Nephron progenitor cell (in vitro differentiated cells): Measurements from ENCODE around the gene RPS6KB2.

ENCODE experiments used
- DNase-seq: peaks from one replicate; pipeline ENCODE4 v3.0.0; 2021
- H3K27ac Mint-ChIP-seq: 2 replicates; pipeline ENCODE4 v1.8.0; 2021; ENCODE audit warnings: mild to moderate bottlenecking, moderate library complexity, mixed read lengths
- H3K27me3 Mint-ChIP-seq: 2 replicates; pipeline ENCODE4 v1.8.0; 2021; ENCODE audit warnings: mild to moderate bottlenecking, low read depth, mixed read lengths; ENCODE audit not compliant: poor library complexity
- H3K36me3 Mint-ChIP-seq: 2 replicates; pipeline ENCODE4 v1.8.0; 2021; ENCODE audit warnings: low read depth, mixed read lengths
- H3K4me1 Mint-ChIP-seq: 2 replicates; pipeline ENCODE4 v1.8.0; 2021; ENCODE audit warnings: mixed read lengths
- H3K4me3 Mint-ChIP-seq: 2 replicates; pipeline ENCODE4 v1.8.0; 2021; ENCODE audit warnings: mild to moderate bottlenecking, moderate library complexity, mixed read lengths
- H3K9me3 Mint-ChIP-seq: 2 replicates; pipeline ENCODE4 v1.8.0; 2021; ENCODE audit warnings: mild to moderate bottlenecking, moderate library complexity, mixed read lengths
- CTCF ChIP-seq: fragments of 200-600 bp; sonication (generic); IDR thresholded peaks from 2 replicates; pipeline ENCODE4 v1.5.0; 2021; ENCODE audit warnings: antibody characterized with exemption

RPS6KB2 gene

GRCh38 chr11:67442504-67443404, 14.5 kb downstream of the RPS6KB2 start:
- peak overlapping the region; percentile 79 for H3K27ac Mint-ChIP-seq
- peaks cover 28% of the 10 kb centered on the region for H3K4me1 Mint-ChIP-seq
- H3K4me3 Mint-ChIP-seq, result peak overlapping the region; percentile 88
- TF ChIP-seq CTCF, result no peak
- no peak for DNase-seq
- H3K27me3 Mint-ChIP-seq, result peaks cover 5% of the 10 kb centered on the region
- H3K9me3 Mint-ChIP-seq, result no peaks in the 10 kb centered on the region
- H3K36me3 Mint-ChIP-seq, result peaks cover 5% of the 10 kb centered on the region

GRCh38 chr11:67445515-67445914, 17.2 kb downstream of the RPS6KB2 start:
- Mint-ChIP-seq H3K9me3 (no peaks in the 10 kb centered on the region), H3K27ac (no peak overlapping the region), H3K4me3 (peak overlapping the region; percentile 84), H3K36me3 (no peaks in the 10 kb centered on the region), H3K4me1 (peaks cover 42% of the 10 kb centered on the region), H3K27me3 (peaks cover 5% of the 10 kb centered on the region)
- DNase-seq, result no peak
- TF ChIP-seq CTCF, result no peak

GRCh38 chr11:67448220-67448609, 19.9 kb downstream of the RPS6KB2 start:
- no peak for TF ChIP-seq CTCF
- no peak overlapping the region for H3K27ac Mint-ChIP-seq
- no peak overlapping the region for H3K4me3 Mint-ChIP-seq
- H3K4me1 Mint-ChIP-seq, result peaks cover 44% of the 10 kb centered on the region
- peaks cover 5% of the 10 kb centered on the region for H3K27me3 Mint-ChIP-seq
- no peak for DNase-seq
- H3K36me3 Mint-ChIP-seq, result no peaks in the 10 kb centered on the region
- H3K9me3 Mint-ChIP-seq, result no peaks in the 10 kb centered on the region

GRCh38 chr11:67449116-67449844, 21.0 kb downstream of the RPS6KB2 start:
- Mint-ChIP-seq H3K4me3 (no peak overlapping the region), H3K27me3 (peaks cover 5% of the 10 kb centered on the region), H3K36me3 (no peaks in the 10 kb centered on the region), H3K27ac (no peak overlapping the region), H3K9me3 (no peaks in the 10 kb centered on the region), H3K4me1 (peaks cover 44% of the 10 kb centered on the region)
- no peak for TF ChIP-seq CTCF
- no peak for DNase-seq

GRCh38 chr11:67450796-67451657, 22.7 kb downstream of the RPS6KB2 start:
- DNase-seq, result no peak
- no peaks in the 10 kb centered on the region for H3K36me3 Mint-ChIP-seq
- peaks cover 38% of the 10 kb centered on the region for H3K4me1 Mint-ChIP-seq
- no peak overlapping the region for H3K4me3 Mint-ChIP-seq
- peak overlapping the region; percentile 96 for H3K27ac Mint-ChIP-seq
- TF ChIP-seq CTCF, result no peak
- H3K9me3 Mint-ChIP-seq, result no peaks in the 10 kb centered on the region
- H3K27me3 Mint-ChIP-seq, result peaks cover under 1% of the 10 kb centered on the region
